GM21737 (cell line): ENCODE results near the gene DOCK2.

Source experiments
- ATAC-seq: cut with Tn5 transposase; IDR thresholded peaks from one replicate; pipeline ENCODE4 v1.9.1; 2021; ENCODE audit warnings: mild to moderate bottlenecking, moderate library complexity; ENCODE audit not compliant: unreplicated experiment

The DOCK2 gene

GRCh38 chr5:169682026-169682425 lies 45.0 kb downstream of the DOCK2 start:
- ATAC-seq: no peak

- peak; percentile 70 for ATAC-seq
Observed at GRCh38 chr5:169686137-169686536, 49.1 kb downstream of the DOCK2 start.

GRCh38 chr5:169688106-169688505 lies 51.0 kb downstream of the DOCK2 start:
- no peak for ATAC-seq

- ATAC-seq: no peak
Observed at GRCh38 chr5:169691471-169691870, 54.4 kb downstream of the DOCK2 start.

- no peak for ATAC-seq
Observed at GRCh38 chr5:169694091-169694625, 57.1 kb downstream of the DOCK2 start.

- ATAC-seq: no peak
Observed at GRCh38 chr5:169695025-169695625, 58.0 kb downstream of the DOCK2 start.

- ATAC-seq: no peak
Observed at GRCh38 chr5:169695919-169696490, 58.9 kb downstream of the DOCK2 start.

- ATAC-seq: no peak
Observed at GRCh38 chr5:169696621-169697510, 59.8 kb downstream of the DOCK2 start.

GRCh38 chr5:169697511-169697890 lies 60.4 kb downstream of the DOCK2 start:
- ATAC-seq: no peak

- no peak for ATAC-seq
Observed at GRCh38 chr5:169697976-169698375, 60.9 kb downstream of the DOCK2 start.

GRCh38 chr5:169700611-169701010 lies 63.5 kb downstream of the DOCK2 start:
- ATAC-seq: no peak

- ATAC-seq: no peak
Observed at GRCh38 chr5:169701910-169702451, 64.9 kb downstream of the DOCK2 start.

- peak; percentile 64 for ATAC-seq
Observed at GRCh38 chr5:169702693-169703481, 65.8 kb downstream of the DOCK2 start.

- no peak for ATAC-seq
Observed at GRCh38 chr5:169703813-169704212, 66.7 kb downstream of the DOCK2 start.

GRCh38 chr5:169705322-169705721 lies 68.2 kb downstream of the DOCK2 start:
- ATAC-seq: no peak

- no peak for ATAC-seq
Observed at GRCh38 chr5:169706071-169706470, 69.0 kb downstream of the DOCK2 start.

GRCh38 chr5:169706758-169707450 lies 69.8 kb downstream of the DOCK2 start:
- no peak for ATAC-seq

- ATAC-seq: no peak
Observed at GRCh38 chr5:169707686-169708085, 70.6 kb downstream of the DOCK2 start.

GRCh38 chr5:169710675-169711074 lies 73.6 kb downstream of the DOCK2 start:
- no peak for ATAC-seq
